Activated gamma-delta T cell (primary cell): ENCODE measurements around the gene ARMC9.
"Not testable (repeated sequence)": the region's sequence is repeated elsewhere in the genome, so short reads cannot be mapped to it uniquely, and the experiment has no call there.

Experiments used
- DNase-seq: peaks from one replicate; lab custom pipeline; 2025; lab: John Stamatoyannopoulos, UW
- total RNA-seq, 2 donors: gene quantifications; one replicate each; lab custom pipeline; 2026; lab: John Stamatoyannopoulos, UW

Gene ARMC9
- 8.1 to 10.1 reads per million in 2 donors for total RNA-seq

GRCh38 chr2:231198291-231199173 lies at the start of gene ARMC9:
Gene ARMC9 (plus strand): TSS chr2:231198631. CDS start chr2:231206239, 7,608 bp downstream.
- peak; percentile 59 for DNase-seq

GRCh38 chr2:231152800-231153557 lies 45.5 kb upstream of the ARMC9 start:
- DNase-seq: no peak

- DNase-seq: no peak
Measured at GRCh38 chr2:231159306-231159705, 39.1 kb upstream of the ARMC9 start.

GRCh38 chr2:231160701-231161100 lies 37.7 kb upstream of the ARMC9 start:
- DNase-seq: no peak

GRCh38 chr2:231161252-231161839 lies 37.1 kb upstream of the ARMC9 start:
- no peak for DNase-seq

GRCh38 chr2:231161877-231162329 lies 36.5 kb upstream of the ARMC9 start:
- no peak for DNase-seq

GRCh38 chr2:231163011-231163410 lies 35.4 kb upstream of the ARMC9 start:
- no peak for DNase-seq

- DNase-seq: no peak
Measured at GRCh38 chr2:231163414-231164095, 34.9 kb upstream of the ARMC9 start.

- DNase-seq: no peak
Measured at GRCh38 chr2:231167745-231168459, 30.5 kb upstream of the ARMC9 start.

- no peak for DNase-seq
Measured at GRCh38 chr2:231168460-231169139, 29.8 kb upstream of the ARMC9 start.

GRCh38 chr2:231169488-231169887 lies 28.9 kb upstream of the ARMC9 start:
- no peak for DNase-seq

GRCh38 chr2:231170055-231170454 lies 28.4 kb upstream of the ARMC9 start:
- no peak for DNase-seq

- no peak for DNase-seq
Measured at GRCh38 chr2:231172025-231172424, 26.4 kb upstream of the ARMC9 start.

GRCh38 chr2:231174211-231174651 lies 24.2 kb upstream of the ARMC9 start:
- DNase-seq: no peak

GRCh38 chr2:231176066-231176465 lies 22.4 kb upstream of the ARMC9 start:
- no peak for DNase-seq

- no peak for DNase-seq
Measured at GRCh38 chr2:231177156-231178025, 21.0 kb upstream of the ARMC9 start.

- not testable (repeated sequence) for DNase-seq
Measured at GRCh38 chr2:231178805-231179204, 19.6 kb upstream of the ARMC9 start.

GRCh38 chr2:231181860-231182512 lies 16.4 kb upstream of the ARMC9 start:
- DNase-seq: no peak

GRCh38 chr2:231182513-231182899 lies 15.9 kb upstream of the ARMC9 start:
- no peak for DNase-seq
